ENCODE measurements around the gene BCL3.
A peak's percentile ranks its signal among the peaks of the same experiment; 100 is the strongest.
"Not testable (repeated sequence)": the region's sequence is repeated elsewhere in the genome, so short reads cannot be mapped to it uniquely, and the experiment has no call there.

BCL3 gene

GRCh38 chr19:44759083-44759804, 10.7 kb downstream of the BCL3 start:
- no peak for DNase-seq (ENCODE audit: low read depth)

GRCh38 chr19:44762038-44762437, 13.5 kb downstream of the BCL3 start:
- no peak for DNase-seq (ENCODE audit: low read depth)

- no peak for DNase-seq (ENCODE audit: low read depth)
Measured at GRCh38 chr19:44765033-44765948, 16.8 kb downstream of the BCL3 start.

GRCh38 chr19:44765949-44766335, 17.4 kb downstream of the BCL3 start:
- DNase-seq (ENCODE audit: low read depth): no peak

GRCh38 chr19:44767295-44768180, 19.0 kb downstream of the BCL3 start:
- no peak for DNase-seq (ENCODE audit: low read depth)

GRCh38 chr19:44770550-44771257, 22.2 kb downstream of the BCL3 start:
- peak; percentile 81 for DNase-seq (ENCODE audit: low read depth)

- DNase-seq (ENCODE audit: low read depth): not testable (repeated sequence)
Measured at GRCh38 chr19:44772144-44772543, 23.6 kb downstream of the BCL3 start.

- DNase-seq (ENCODE audit: low read depth): no peak
Measured at GRCh38 chr19:44772959-44773358, 24.5 kb downstream of the BCL3 start.

GRCh38 chr19:44775676-44776240, 27.2 kb downstream of the BCL3 start:
- no peak for DNase-seq (ENCODE audit: low read depth)

GRCh38 chr19:44776402-44777096, 28.0 kb downstream of the BCL3 start:
- no peak for DNase-seq (ENCODE audit: low read depth)

- no peak for DNase-seq (ENCODE audit: low read depth)
Measured at GRCh38 chr19:44777715-44778347, 29.3 kb downstream of the BCL3 start, which contains the start of gene CBLC. CBLC (plus strand) TSS chr19:44777890; CDS start chr19:44777932, 42 bp downstream.

- DNase-seq (ENCODE audit: low read depth): no peak
Measured at GRCh38 chr19:44779150-44779549, 30.6 kb downstream of the BCL3 start.

- DNase-seq (ENCODE audit: low read depth): not testable (repeated sequence)
Measured at GRCh38 chr19:44781694-44782093, 33.2 kb downstream of the BCL3 start.

GRCh38 chr19:44782729-44783128, 34.2 kb downstream of the BCL3 start:
- DNase-seq (ENCODE audit: low read depth): no peak

- DNase-seq (ENCODE audit: low read depth): no peak
Measured at GRCh38 chr19:44783545-44783944, 35.0 kb downstream of the BCL3 start.

- no peak for DNase-seq (ENCODE audit: low read depth)
Measured at GRCh38 chr19:44785271-44785670, 36.8 kb downstream of the BCL3 start.

- DNase-seq (ENCODE audit: low read depth): no peak
Measured at GRCh38 chr19:44785993-44786392, 37.5 kb downstream of the BCL3 start.

GRCh38 chr19:44788971-44789370, 40.5 kb downstream of the BCL3 start:
- DNase-seq (ENCODE audit: low read depth): no peak

- no peak for DNase-seq (ENCODE audit: low read depth)
Measured at GRCh38 chr19:44789943-44790483, 41.5 kb downstream of the BCL3 start.

- no peak for DNase-seq (ENCODE audit: low read depth)
Measured at GRCh38 chr19:44792281-44792680, 43.8 kb downstream of the BCL3 start.

Measured in non-pigmented ciliary epithelial cell (primary cell).